Activated naive CD8-positive, alpha-beta T cell treated with anti-CD3 and anti-CD28 coated beads for 36 hours (primary cell): Measurements from ENCODE around the gene CFAP410. TPM values are rescaled to one million over a fixed set of nuclear protein-coding genes. Genes with fewer than 3 reads are reported as not detected.
"Not testable (repeated sequence)": the region's sequence is repeated elsewhere in the genome, so short reads cannot be mapped to it uniquely, and the experiment has no call there.

Experiments
- DNase-seq: peaks from one replicate; pipeline ENCODE4 v3.0.0; 2021
- H3K27ac Mint-ChIP-seq: one replicate; pipeline ENCODE4 v1.8.0; 2022; ENCODE audit warnings: mild to moderate bottlenecking, moderate library complexity, mixed read lengths
- H3K27me3 Mint-ChIP-seq: one replicate; pipeline ENCODE4 v1.8.0; 2022; ENCODE audit warnings: mild to moderate bottlenecking, mixed read lengths
- H3K36me3 Mint-ChIP-seq: one replicate; pipeline ENCODE4 v1.8.0; 2021; ENCODE audit warnings: mild to moderate bottlenecking, mixed read lengths
- H3K4me1 Mint-ChIP-seq: one replicate; pipeline ENCODE4 v1.8.0; 2021; ENCODE audit warnings: mixed read lengths
- H3K4me3 Mint-ChIP-seq: one replicate; pipeline ENCODE4 v1.8.0; 2022; ENCODE audit warnings: mild to moderate bottlenecking, moderate library complexity, mixed read lengths
- H3K9me3 Mint-ChIP-seq: one replicate; pipeline ENCODE4 v1.8.0; 2022; ENCODE audit warnings: mixed read lengths
- total RNA-seq, 2 experiments: library from RNA; stranded (reverse); gene quantifications; one replicate each; pipeline ENCODE4 v1.2.3, GENCODE V29; 2021

Gene CFAP410
- total RNA-seq, 2 experiments from 2014 or later: 14.0 to 14.8 TPM

GRCh38 chr21:44288251-44289110, 50.7 kb downstream of the CFAP410 start:
- no peaks in the 10 kb centered on the region for H3K4me1 Mint-ChIP-seq
- H3K36me3 Mint-ChIP-seq: no peaks in the 10 kb centered on the region
- no peak overlapping the region for H3K4me3 Mint-ChIP-seq
- DNase-seq: no peak
- H3K27me3 Mint-ChIP-seq: no peaks in the 10 kb centered on the region
- no peak overlapping the region for H3K27ac Mint-ChIP-seq
- H3K9me3 Mint-ChIP-seq: no peaks in the 10 kb centered on the region

GRCh38 chr21:44286716-44287632, 52.2 kb downstream of the CFAP410 start:
- Mint-ChIP-seq H3K4me1 (no peaks in the 10 kb centered on the region), H3K36me3 (no peaks in the 10 kb centered on the region), H3K4me3 (no peak overlapping the region), H3K27me3 (no peaks in the 10 kb centered on the region), H3K27ac (no peak overlapping the region), H3K9me3 (no peaks in the 10 kb centered on the region)
- DNase-seq: no peak

GRCh38 chr21:44286086-44286715, 53.0 kb downstream of the CFAP410 start:
- H3K4me1 Mint-ChIP-seq: no peaks in the 10 kb centered on the region
- H3K27me3 Mint-ChIP-seq: no peaks in the 10 kb centered on the region

GRCh38 chr21:44285138-44285992, 53.8 kb downstream of the CFAP410 start, which contains the start of gene AIRE:
Gene AIRE (plus strand): TSS chr21:44285876. CDS start chr21:44286007, 131 bp downstream.
- Mint-ChIP-seq H3K9me3 (no peaks in the 10 kb centered on the region), H3K27ac (no peak within 1 kb of the TSS), H3K36me3 (no peaks in the 10 kb centered on the region), H3K4me3 (no peak within 1 kb of the TSS), H3K4me1 (no peaks in the 10 kb centered on the region), H3K27me3 (no peaks in the 10 kb centered on the region)
- no peak for DNase-seq

More at GRCh38 chr21:44286086-44286715, 53.0 kb downstream of the CFAP410 start:
- no peak for DNase-seq
- Mint-ChIP-seq H3K27ac (no peak overlapping the region), H3K9me3 (no peaks in the 10 kb centered on the region), H3K36me3 (no peaks in the 10 kb centered on the region), H3K4me3 (no peak overlapping the region)

- DNase-seq: no peak
- H3K27ac Mint-ChIP-seq: no peak overlapping the region
- no peak overlapping the region for H3K4me3 Mint-ChIP-seq
- no peaks in the 10 kb centered on the region for H3K9me3 Mint-ChIP-seq
- no peaks in the 10 kb centered on the region for H3K27me3 Mint-ChIP-seq
- H3K4me1 Mint-ChIP-seq: no peaks in the 10 kb centered on the region
- H3K36me3 Mint-ChIP-seq: no peaks in the 10 kb centered on the region
Observed at GRCh38 chr21:44283948-44284347, 55.2 kb downstream of the CFAP410 start.

- H3K4me1 Mint-ChIP-seq, H3K9me3 Mint-ChIP-seq, H3K36me3 Mint-ChIP-seq, DNase-seq, H3K27me3 Mint-ChIP-seq, H3K4me3 Mint-ChIP-seq, H3K27ac Mint-ChIP-seq: not testable (repeated sequence)
Observed at GRCh38 chr21:44283211-44283785, 55.9 kb downstream of the CFAP410 start.

GRCh38 chr21:44282370-44282769, 56.8 kb downstream of the CFAP410 start:
- H3K27me3 Mint-ChIP-seq: no peaks in the 10 kb centered on the region
- H3K36me3 Mint-ChIP-seq: no peaks in the 10 kb centered on the region
- H3K4me3 Mint-ChIP-seq: no peak overlapping the region
- no peaks in the 10 kb centered on the region for H3K9me3 Mint-ChIP-seq
- no peaks in the 10 kb centered on the region for H3K4me1 Mint-ChIP-seq
- no peak for DNase-seq
- no peak overlapping the region for H3K27ac Mint-ChIP-seq

GRCh38 chr21:44281801-44282200, 57.4 kb downstream of the CFAP410 start:
- Mint-ChIP-seq H3K27me3 (no peaks in the 10 kb centered on the region), H3K27ac (no peak overlapping the region), H3K9me3 (no peaks in the 10 kb centered on the region), H3K4me1 (no peaks in the 10 kb centered on the region), H3K4me3 (no peak overlapping the region), H3K36me3 (no peaks in the 10 kb centered on the region)
- no peak for DNase-seq

GRCh38 chr21:44279354-44280260, 59.6 kb downstream of the CFAP410 start:
- H3K27me3 Mint-ChIP-seq: no peaks in the 10 kb centered on the region

More at GRCh38 chr21:44279354-44280260, 59.6 kb downstream of the CFAP410 start:
- no peaks in the 10 kb centered on the region for H3K36me3 Mint-ChIP-seq
- H3K9me3 Mint-ChIP-seq: no peaks in the 10 kb centered on the region
- no peak for DNase-seq
- H3K27ac Mint-ChIP-seq: no peak overlapping the region
- no peaks in the 10 kb centered on the region for H3K4me1 Mint-ChIP-seq
- H3K4me3 Mint-ChIP-seq: no peak overlapping the region

Other genes starting within 250 kb of the CFAP410 start
- gene PWP2, start 232.0 kb downstream of the CFAP410 start, total RNA-seq: 10 to 100 TPM; 12.7 to 14.5 TPM
- gene GATD3, start 205.7 kb downstream of the CFAP410 start, total RNA-seq: 1 to 10 TPM; 6.9 to 7.4 TPM
- gene ICOSLG, start 98.4 kb downstream of the CFAP410 start, total RNA-seq: 1 to 10 TPM in 1 of 2 experiments, under 1 TPM in 1; 0.92 to 1.2 TPM
- gene DNMT3L, start 77.5 kb downstream of the CFAP410 start, total RNA-seq: not detected
- not detected for gene AIRE, start 53.5 kb downstream of the CFAP410 start, total RNA-seq
- gene PFKL, start 39.3 kb downstream of the CFAP410 start, total RNA-seq: 100 to 1,000 TPM; 150 to 154 TPM
- 1 to 10 TPM; 2.9 to 3.7 TPM for gene TRPM2, start 14.2 kb upstream of the CFAP410 start, total RNA-seq
- gene LRRC3, start 116.1 kb upstream of the CFAP410 start, total RNA-seq: 1 to 10 TPM; 1.8 to 1.9 TPM
- gene KRTAP10-1, start 200.8 kb upstream of the CFAP410 start, total RNA-seq: not detected
- gene KRTAP10-2, start 212.1 kb upstream of the CFAP410 start, total RNA-seq: not detected
- gene KRTAP10-3, start 219.4 kb upstream of the CFAP410 start, total RNA-seq: not detected
- not detected for gene KRTAP10-4, start 234.3 kb upstream of the CFAP410 start, total RNA-seq
- not detected for gene KRTAP10-5, start 241.2 kb upstream of the CFAP410 start, total RNA-seq